C4-2B (cell line): ENCODE data around the gene CHCHD3.

Experiments
- H3K27ac ChIP-seq: fragments of 450-650 bp; 2 replicates; pipeline ENCODE4 v1.5.1; 2017
- CTCF ChIP-seq: fragments of 450-650 bp; conservative IDR thresholded peaks from 2 replicates; pipeline ENCODE4 v1.5.1; 2017; ENCODE audit warnings: mild to moderate bottlenecking
- ZFX ChIP-seq: fragments of 450-650 bp; IDR thresholded peaks from 2 replicates; pipeline ENCODE4 v1.6.1; 2017

Gene CHCHD3

GRCh38 chr7:133079296-133079695 is 2.6 kb downstream of the CHCHD3 start:
- TF ChIP-seq ZFX (no peak), CTCF (no peak)
- no peak overlapping the region for H3K27ac ChIP-seq

GRCh38 chr7:133077394-133077793 is 4.5 kb downstream of the CHCHD3 start:
- no peak overlapping the region for H3K27ac ChIP-seq
- TF ChIP-seq ZFX (no peak), CTCF (no peak)

GRCh38 chr7:133076142-133076541 is 5.7 kb downstream of the CHCHD3 start:
- no peak overlapping the region for H3K27ac ChIP-seq
- TF ChIP-seq ZFX: no peak
- TF ChIP-seq CTCF: no peak

GRCh38 chr7:133071506-133071905 is 10.4 kb downstream of the CHCHD3 start:
- H3K27ac ChIP-seq: no peak overlapping the region
- no peak for TF ChIP-seq CTCF
- no peak for TF ChIP-seq ZFX

- H3K27ac ChIP-seq: no peak overlapping the region
- TF ChIP-seq ZFX (no peak), CTCF (no peak)
Observed at GRCh38 chr7:133070562-133070961, 11.3 kb downstream of the CHCHD3 start.

- no peak overlapping the region for H3K27ac ChIP-seq
- TF ChIP-seq CTCF: no peak
- TF ChIP-seq ZFX: no peak
Observed at GRCh38 chr7:133065301-133065700, 16.6 kb downstream of the CHCHD3 start.

- no peak overlapping the region for H3K27ac ChIP-seq
- no peak for TF ChIP-seq ZFX
- no peak for TF ChIP-seq CTCF
Observed at GRCh38 chr7:133064082-133064820, 17.6 kb downstream of the CHCHD3 start.
